Erythroblast (primary cell): Measurements from ENCODE around the gene FURIN.
"Not testable (repeated sequence)": the region's sequence is repeated elsewhere in the genome, so short reads cannot be mapped to it uniquely, and the experiment has no call there.

Experiments used
- GATA1 ChIP-seq: IDR thresholded peaks from 2 replicates; pipeline ENCODE4 v1.6.1; 2011; ENCODE audit warnings: low read depth, mild to moderate bottlenecking, control low read depth, low read length, moderate library complexity
- POLR2A ChIP-seq: IDR thresholded peaks from 2 replicates; pipeline ENCODE4 v1.6.1; 2011; ENCODE audit warnings: mild to moderate bottlenecking, low read length

DNA sequence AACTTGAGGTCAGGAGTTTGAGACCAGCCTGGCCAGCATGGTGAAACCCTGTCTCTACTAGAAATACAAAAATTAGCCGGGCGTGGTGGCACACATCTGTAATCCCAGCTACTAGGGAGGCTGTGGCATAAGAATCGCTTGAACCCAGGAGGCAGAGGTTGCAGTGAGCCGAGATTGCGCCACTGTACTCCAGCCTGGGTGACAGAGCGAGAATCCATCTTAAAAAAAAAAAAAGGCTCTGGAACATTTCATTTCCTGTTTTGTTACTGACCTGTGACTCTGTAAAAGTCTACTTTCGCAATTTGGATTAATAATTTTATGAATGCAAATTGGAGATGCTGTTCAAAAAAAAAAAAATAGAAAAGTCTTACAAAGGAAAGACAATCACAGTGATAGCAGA lies 59.7 kb downstream of the FURIN start:
- TF ChIP-seq POLR2A, GATA1: not testable (repeated sequence)
